Fibroblast of pulmonary artery (primary cell): ENCODE data around the gene C20orf144.

ENCODE experiments used
- DNase-seq: peaks from one replicate; pipeline ENCODE4 v3.0.0-alpha.2; 2010; ENCODE audit warnings: low read depth
- H3K4me3 ChIP-seq: replicated peaks from 2 replicates; pipeline ENCODE4 v1.5.1; 2011; ENCODE audit warnings: low read depth, mild to moderate bottlenecking, control low read depth, low read length, moderate library complexity
- TF ChIP-seq, protein P1 (sequence below): IDR thresholded peaks from 2 replicates; pipeline ENCODE4 v1.5.1; 2011; ENCODE audit warnings: mild to moderate bottlenecking, control low read depth, low read length, inconsistent platforms; ENCODE audit errors: missing control alignments

Gene C20orf144

DNA sequence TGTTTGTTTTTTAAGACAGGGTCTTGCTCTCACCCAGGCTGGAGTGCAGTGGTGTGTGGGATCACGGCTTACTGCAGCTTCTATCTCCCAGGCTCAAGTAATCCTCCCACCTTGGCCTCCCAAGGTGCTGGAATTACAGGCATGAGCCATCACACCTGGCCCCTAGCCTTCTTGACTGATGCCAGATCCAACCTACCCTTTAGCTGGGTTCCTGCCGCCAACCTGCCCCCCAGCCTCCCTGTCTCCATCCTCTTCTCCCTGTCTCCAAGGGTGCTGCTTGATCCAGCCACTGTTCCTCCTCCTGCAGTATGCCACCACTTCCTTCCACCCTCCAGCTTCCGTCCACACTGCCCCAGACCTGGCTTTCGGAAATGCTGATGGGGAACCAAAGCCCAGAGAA, 3.2 kb upstream of the C20orf144 start:
- DNase-seq, result no peak
- H3K4me3 ChIP-seq, result no peak overlapping the region
- TF ChIP-seq, protein P1, sequence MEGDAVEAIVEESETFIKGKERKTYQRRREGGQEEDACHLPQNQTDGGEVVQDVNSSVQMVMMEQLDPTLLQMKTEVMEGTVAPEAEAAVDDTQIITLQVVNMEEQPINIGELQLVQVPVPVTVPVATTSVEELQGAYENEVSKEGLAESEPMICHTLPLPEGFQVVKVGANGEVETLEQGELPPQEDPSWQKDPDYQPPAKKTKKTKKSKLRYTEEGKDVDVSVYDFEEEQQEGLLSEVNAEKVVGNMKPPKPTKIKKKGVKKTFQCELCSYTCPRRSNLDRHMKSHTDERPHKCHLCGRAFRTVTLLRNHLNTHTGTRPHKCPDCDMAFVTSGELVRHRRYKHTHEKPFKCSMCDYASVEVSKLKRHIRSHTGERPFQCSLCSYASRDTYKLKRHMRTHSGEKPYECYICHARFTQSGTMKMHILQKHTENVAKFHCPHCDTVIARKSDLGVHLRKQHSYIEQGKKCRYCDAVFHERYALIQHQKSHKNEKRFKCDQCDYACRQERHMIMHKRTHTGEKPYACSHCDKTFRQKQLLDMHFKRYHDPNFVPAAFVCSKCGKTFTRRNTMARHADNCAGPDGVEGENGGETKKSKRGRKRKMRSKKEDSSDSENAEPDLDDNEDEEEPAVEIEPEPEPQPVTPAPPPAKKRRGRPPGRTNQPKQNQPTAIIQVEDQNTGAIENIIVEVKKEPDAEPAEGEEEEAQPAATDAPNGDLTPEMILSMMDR, result no peak

DNA sequence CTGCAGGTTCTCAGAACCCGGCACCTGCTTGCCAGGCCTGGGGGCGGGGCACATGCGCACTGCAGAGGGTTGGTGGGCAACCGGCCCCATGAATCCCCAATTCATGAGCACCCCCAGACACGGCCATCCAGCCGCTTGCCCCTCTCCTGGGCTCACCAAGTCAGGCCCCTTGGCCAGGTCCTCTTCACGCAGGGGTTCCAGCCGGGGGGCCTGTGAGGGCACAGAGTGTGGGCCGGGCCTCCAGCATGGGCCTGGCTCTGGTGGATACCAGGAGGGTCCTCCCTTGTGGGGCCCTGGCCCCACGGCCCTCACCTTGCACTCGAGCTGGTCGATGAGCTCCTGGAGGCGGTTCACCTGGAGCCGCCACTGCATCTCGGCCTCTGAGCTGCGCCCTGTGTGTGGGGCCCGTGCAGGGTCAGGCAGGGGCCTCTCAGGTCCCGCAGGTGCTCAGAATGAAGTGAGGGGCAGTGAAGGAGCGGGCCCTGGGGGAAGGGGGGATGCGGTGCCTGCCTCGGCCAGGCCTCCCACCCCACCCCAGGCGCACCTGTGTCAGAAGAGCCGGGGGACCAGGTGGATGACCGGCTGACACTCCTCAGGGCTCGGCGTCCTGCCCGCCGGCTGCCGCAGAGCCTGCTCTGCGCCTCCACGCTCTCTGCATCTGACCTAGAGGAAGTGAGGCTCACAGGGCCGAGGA, 2.6 kb upstream of the C20orf144 start:
- no peak for DNase-seq
- TF ChIP-seq, protein P1, result no peak
- no peak overlapping the region for H3K4me3 ChIP-seq

DNA sequence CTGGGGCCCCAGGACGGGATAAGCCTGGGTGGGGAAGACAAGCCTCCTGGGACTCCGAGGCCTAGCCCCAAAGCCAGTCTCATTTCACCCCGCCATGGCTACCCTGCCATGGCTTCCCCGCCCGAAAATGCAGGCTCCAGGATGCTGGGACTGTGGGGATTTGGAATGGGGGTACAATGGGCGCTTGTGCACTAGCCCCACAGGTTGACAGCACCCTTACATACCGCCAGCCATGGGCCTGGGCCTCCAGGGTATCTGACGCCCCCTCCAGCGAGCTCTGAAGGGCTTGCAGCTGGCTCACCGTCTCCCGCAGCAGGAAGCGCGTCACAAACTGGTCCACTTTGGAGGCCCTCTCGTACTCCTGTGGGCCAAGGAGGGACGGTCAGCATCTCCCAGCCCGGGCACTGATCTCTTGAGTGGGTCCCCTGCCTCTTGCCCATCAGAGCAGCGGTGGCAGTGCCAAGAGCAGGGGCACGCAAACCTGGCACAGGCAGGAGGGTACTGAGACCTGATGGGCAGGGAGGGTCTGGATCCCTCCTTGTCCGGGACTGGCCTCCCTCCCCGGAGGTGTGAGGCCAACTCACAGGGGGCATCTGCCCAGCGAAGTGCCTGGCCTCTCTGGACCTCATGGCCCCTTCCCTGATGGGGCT, 2.0 kb upstream of the C20orf144 start:
- TF ChIP-seq, protein P1, result no peak
- no peak for DNase-seq
- no peak overlapping the region for H3K4me3 ChIP-seq

DNA sequence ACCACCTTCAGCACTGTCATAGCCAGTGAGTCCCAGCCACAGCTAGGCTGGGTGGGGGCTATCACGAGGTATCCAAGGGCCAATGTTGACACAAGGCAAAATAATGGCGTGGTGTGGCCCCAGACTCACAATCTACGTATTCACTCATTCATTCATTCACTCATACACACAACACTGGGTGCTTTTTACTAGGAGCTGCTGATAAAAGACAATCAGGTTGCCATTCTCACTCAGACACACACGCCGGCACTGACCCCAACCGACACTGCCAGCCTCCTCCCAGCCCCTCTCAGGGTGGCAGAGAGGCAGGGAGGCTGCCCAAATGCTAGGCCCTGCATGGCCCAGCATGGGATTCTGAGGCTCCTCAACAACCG, 1.5 kb upstream of the C20orf144 start:
- DNase-seq, result no peak
- no peak overlapping the region for H3K4me3 ChIP-seq
- TF ChIP-seq, protein P1, result no peak

DNA sequence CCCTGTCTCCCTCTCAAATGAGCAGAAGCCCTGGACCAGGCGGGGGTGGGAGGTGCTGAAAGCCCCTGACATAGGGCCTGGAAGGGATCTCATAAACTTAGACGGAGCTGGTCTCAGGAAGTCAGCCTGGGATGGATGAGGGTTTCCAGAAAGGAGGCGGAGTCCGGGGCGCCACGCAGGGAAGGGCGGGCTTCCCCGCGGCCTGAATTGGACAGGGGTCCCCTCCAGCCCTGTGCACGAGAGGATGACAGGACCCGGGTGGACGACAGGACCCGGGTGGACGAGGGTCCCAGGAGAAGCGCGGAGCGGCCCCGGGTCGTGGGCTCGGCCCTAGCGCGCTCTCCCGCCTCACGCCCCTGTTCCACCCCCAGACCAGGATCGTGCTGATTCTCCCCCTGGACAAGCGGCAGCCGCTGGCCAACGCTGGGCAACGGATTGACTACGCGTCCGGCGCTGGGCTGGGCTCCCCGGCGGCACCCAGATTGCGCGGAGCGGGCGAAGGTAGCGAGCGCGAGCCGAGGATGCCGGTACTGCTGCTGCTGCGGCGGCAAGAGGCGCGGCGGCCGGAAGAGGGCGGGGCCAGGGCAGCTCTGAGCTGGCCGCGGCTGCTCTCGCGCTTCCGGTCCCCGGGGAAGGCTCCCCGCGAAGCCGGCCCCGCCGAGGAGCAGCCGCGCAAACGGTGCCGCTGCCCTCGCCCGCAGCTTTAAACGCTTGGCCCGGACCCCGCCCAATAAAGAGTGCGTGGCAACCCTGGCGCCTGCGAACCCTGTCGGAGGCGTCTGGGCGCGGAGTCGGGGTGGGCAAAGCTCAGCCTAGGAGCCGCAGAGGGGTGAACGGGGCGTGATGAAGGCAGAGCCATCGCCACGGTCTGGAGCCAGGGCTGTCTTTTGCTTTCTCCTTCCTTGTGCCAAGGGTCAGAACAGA, 1.3 kb downstream of the C20orf144 start:
- DNase-seq, result peak; percentile 66
- TF ChIP-seq, protein P1, result no peak
- H3K4me3 ChIP-seq, result peak overlapping the region; percentile 71

DNA sequence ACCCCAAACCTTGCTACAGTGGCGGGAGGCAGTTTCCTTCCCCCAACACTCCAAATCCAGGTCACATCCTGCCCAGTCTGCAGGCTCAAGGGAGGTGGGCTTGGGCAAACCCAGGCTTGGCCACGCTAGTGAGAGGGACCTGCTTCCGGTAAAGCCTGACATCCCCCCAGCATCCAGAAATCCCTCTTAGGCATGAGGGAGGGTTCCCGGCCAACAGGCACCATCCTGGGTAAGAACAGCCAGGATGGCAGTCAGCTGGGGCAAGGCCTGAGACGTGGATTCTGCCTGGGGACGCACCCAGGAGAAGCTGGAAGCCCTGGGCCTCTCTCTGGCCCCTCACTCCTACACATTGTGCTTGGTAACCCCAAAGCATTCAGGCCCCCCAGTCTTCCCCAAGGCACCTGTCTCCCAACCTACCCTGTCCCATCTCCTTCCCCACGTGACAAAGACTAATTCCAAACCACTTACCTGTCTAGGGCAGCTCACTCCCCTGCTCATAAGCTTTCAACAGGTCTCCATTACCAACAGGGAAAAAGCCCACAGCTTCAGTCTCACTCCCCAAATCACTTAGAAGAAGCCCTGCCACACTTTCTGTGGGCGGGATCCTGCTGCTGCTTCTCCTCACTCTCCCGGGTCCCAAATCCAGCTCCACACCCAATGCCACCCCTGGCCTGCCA, 2.1 kb downstream of the C20orf144 start:
- peak overlapping the region; percentile 71 for H3K4me3 ChIP-seq
- TF ChIP-seq, protein P1, result no peak
- DNase-seq, result no peak
